Neural cell (in vitro differentiated cells): ENCODE data around the gene ASB1. TPM values are rescaled to one million over a fixed set of nuclear protein-coding genes. Genes with fewer than 3 reads are reported as not detected.

Experiments used
- H2AFZ ChIP-seq: fragments of 200-600, 300-800 bp; sonication (generic), shearing (Covaris generic); 2 replicates; pipeline ENCODE4 v1.6.0; 2014; ENCODE audit warnings: low read depth, mild to moderate bottlenecking, antibody characterized with exemption, low read length, moderate library complexity
- H3F3A ChIP-seq: fragments of 200-600 bp; shearing (Covaris generic); 2 replicates; pipeline ENCODE4 v1.6.1; 2016; ENCODE audit warnings: mild to moderate bottlenecking, moderate library complexity, mixed read lengths, antibody characterized with exemption, low read length; ENCODE audit not compliant: insufficient read depth, poor library complexity, severe bottlenecking
- H3K27ac ChIP-seq: fragments of 200-600, 300-800 bp; sonication (generic), shearing (Covaris generic); 2 replicates; pipeline ENCODE4 v1.5.1; 2014; ENCODE audit warnings: mild to moderate bottlenecking, low read length, moderate library complexity
- H3K27me3 ChIP-seq: fragments of 300-800, 200-600 bp; sonication (generic), shearing (Covaris generic); 2 replicates; pipeline ENCODE4 v1.6.0; 2014; ENCODE audit warnings: mild to moderate bottlenecking, low read depth, low read length, moderate library complexity; ENCODE audit not compliant: insufficient read depth
- H3K36me3 ChIP-seq: fragments of 300-800, 200-600 bp; sonication (generic), shearing (Covaris generic); 2 replicates; pipeline ENCODE4 v1.5.1; 2014; ENCODE audit warnings: mild to moderate bottlenecking, antibody characterized with exemption, low read length, moderate library complexity; ENCODE audit not compliant: insufficient read depth
- H3K4me2 ChIP-seq: fragments of 300-800, 200-600 bp; sonication (generic), shearing (Covaris generic); 2 replicates; pipeline ENCODE4 v1.6.0; 2014; ENCODE audit warnings: mild to moderate bottlenecking, low read length
- H3K4me3 ChIP-seq: fragments of 300-800, 200-600 bp; sonication (generic), shearing (Covaris generic); 2 replicates; pipeline ENCODE4 v1.5.1; 2014; ENCODE audit warnings: mild to moderate bottlenecking, low read length, moderate library complexity
- H3K79me2 ChIP-seq: fragments of 200-600 bp; shearing (Covaris generic); replicated peaks from 2 replicates; pipeline ENCODE4 v1.6.0; 2014; ENCODE audit warnings: mild to moderate bottlenecking, low read length, moderate library complexity; ENCODE audit not compliant: insufficient read depth
- H3K9ac ChIP-seq: fragments of 300-800, 200-600 bp; sonication (generic), shearing (Covaris generic); 2 replicates; pipeline ENCODE4 v1.6.1; 2016; ENCODE audit warnings: mild to moderate bottlenecking, low read length, mixed read lengths
- H3K9me2 ChIP-seq: fragments of 200-600 bp; shearing (Covaris generic); 2 replicates; pipeline ENCODE4 v1.6.1; 2016; ENCODE audit warnings: mild to moderate bottlenecking, low read length, mixed read lengths; ENCODE audit not compliant: insufficient read depth
- H3K9me3 ChIP-seq: fragments of 200-600, 300-800 bp; sonication (generic), shearing (Covaris generic); 2 replicates; pipeline ENCODE4 v1.6.1; 2016; ENCODE audit warnings: mild to moderate bottlenecking, mixed run types, low read length, moderate library complexity, mixed read lengths
- H4K20me1 ChIP-seq: fragments of 200-600 bp; shearing (Covaris generic); 2 replicates; pipeline ENCODE4 v1.6.1; 2016; ENCODE audit warnings: mild to moderate bottlenecking, mixed run types; ENCODE audit not compliant: insufficient read depth
- EP300 ChIP-seq: fragments of 450-650 bp; conservative IDR thresholded peaks from 2 replicates; pipeline ENCODE4 v1.6.1; 2014; ENCODE audit warnings: antibody characterized with exemption, mild to moderate bottlenecking, moderate library complexity; ENCODE audit not compliant: poor library complexity, severe bottlenecking
- EZH2 ChIP-seq: fragments of 200-600, 300-800 bp; shearing (Covaris generic), sonication (generic); IDR thresholded peaks from 2 replicates; pipeline ENCODE4 v1.6.1; 2014; ENCODE audit warnings: antibody characterized with exemption, low read length, borderline replicate concordance, mild to moderate bottlenecking; ENCODE audit not compliant: insufficient read depth, poor library complexity, severe bottlenecking
- MXI1 ChIP-seq: fragments of 450-650 bp; conservative IDR thresholded peaks from 2 replicates; pipeline ENCODE4 v1.6.1; 2014; ENCODE audit warnings: antibody characterized with exemption, mild to moderate bottlenecking; ENCODE audit not compliant: poor library complexity, severe bottlenecking
- POLR2AphosphoS5 ChIP-seq: IDR thresholded peaks from 2 replicates; pipeline ENCODE4 v1.6.1; 2012
- RAD21 ChIP-seq: fragments of 450-650 bp; conservative IDR thresholded peaks from 2 replicates; pipeline ENCODE4 v1.6.1; 2014; ENCODE audit warnings: antibody characterized with exemption, mild to moderate bottlenecking, moderate library complexity
- SMC3 ChIP-seq: fragments of 450-650 bp; conservative IDR thresholded peaks from 2 replicates; pipeline ENCODE4 v1.6.1; 2014; ENCODE audit warnings: antibody characterized with exemption, mild to moderate bottlenecking, moderate library complexity; ENCODE audit not compliant: poor library complexity
- TAF1 ChIP-seq: IDR thresholded peaks from 2 replicates; pipeline ENCODE4 v1.6.1; 2012; ENCODE audit warnings: low read depth
- polyA plus RNA-seq: library from polyadenylated mRNA; depleted of rRNA; stranded (reverse); fragments of >200 nt; gene quantifications from 2 replicates; pipeline ENCODE4 v1.2.3, GENCODE V29; 2014
- TF ChIP-seq, protein P1 (sequence below): fragments of 450-650 bp; IDR thresholded peaks from 2 replicates; pipeline ENCODE4 v1.5.1; 2014; ENCODE audit warnings: antibody characterized with exemption, mild to moderate bottlenecking, moderate library complexity; ENCODE audit not compliant: poor library complexity, severe bottlenecking
- TF ChIP-seq, protein P2 (sequence below): IDR thresholded peaks from 2 replicates; pipeline ENCODE4 v1.6.1; 2012; ENCODE audit warnings: borderline replicate concordance

The ASB1 gene
- polyA plus RNA-seq, 1 donor from 2014 or later: 13.7 TPM

DNA sequence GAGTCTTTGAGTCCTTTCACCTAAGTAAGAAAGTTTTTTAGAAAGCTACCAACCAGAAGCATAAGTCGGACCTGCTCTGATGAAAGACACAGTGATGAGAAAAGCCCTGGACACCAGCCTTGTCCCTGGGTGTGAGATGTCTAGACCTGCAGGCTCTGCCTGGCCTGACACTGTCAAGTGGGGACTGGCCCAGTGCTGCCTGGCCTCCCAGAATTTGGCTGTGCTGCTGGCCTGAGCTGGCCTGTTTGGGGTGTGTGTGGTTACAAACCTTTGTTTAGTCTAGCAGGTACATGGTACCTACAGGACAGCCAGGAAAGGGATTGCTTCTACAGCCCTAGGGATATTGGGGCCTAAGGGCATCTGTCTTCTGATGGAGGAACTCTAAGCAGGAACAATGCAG is 48.3 kb downstream of the ASB1 start:
- no peaks in the 10 kb centered on the region for H3K36me3 ChIP-seq
- no peak overlapping the region for H2AFZ ChIP-seq
- H3K27ac ChIP-seq: no peak overlapping the region
- H4K20me1 ChIP-seq: no peaks in the 10 kb centered on the region
- no peak overlapping the region for H3K4me3 ChIP-seq
- no peaks in the 10 kb centered on the region for H3F3A ChIP-seq
- no peak overlapping the region for H3K4me2 ChIP-seq
- TF ChIP-seq SMC3: no peak
- TF ChIP-seq MXI1: no peak
- TF ChIP-seq, protein P1, sequence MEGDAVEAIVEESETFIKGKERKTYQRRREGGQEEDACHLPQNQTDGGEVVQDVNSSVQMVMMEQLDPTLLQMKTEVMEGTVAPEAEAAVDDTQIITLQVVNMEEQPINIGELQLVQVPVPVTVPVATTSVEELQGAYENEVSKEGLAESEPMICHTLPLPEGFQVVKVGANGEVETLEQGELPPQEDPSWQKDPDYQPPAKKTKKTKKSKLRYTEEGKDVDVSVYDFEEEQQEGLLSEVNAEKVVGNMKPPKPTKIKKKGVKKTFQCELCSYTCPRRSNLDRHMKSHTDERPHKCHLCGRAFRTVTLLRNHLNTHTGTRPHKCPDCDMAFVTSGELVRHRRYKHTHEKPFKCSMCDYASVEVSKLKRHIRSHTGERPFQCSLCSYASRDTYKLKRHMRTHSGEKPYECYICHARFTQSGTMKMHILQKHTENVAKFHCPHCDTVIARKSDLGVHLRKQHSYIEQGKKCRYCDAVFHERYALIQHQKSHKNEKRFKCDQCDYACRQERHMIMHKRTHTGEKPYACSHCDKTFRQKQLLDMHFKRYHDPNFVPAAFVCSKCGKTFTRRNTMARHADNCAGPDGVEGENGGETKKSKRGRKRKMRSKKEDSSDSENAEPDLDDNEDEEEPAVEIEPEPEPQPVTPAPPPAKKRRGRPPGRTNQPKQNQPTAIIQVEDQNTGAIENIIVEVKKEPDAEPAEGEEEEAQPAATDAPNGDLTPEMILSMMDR: no peak
- no peak for TF ChIP-seq EP300
- no peak for TF ChIP-seq RAD21
- no peak for TF ChIP-seq TAF1
- TF ChIP-seq, protein P2, sequence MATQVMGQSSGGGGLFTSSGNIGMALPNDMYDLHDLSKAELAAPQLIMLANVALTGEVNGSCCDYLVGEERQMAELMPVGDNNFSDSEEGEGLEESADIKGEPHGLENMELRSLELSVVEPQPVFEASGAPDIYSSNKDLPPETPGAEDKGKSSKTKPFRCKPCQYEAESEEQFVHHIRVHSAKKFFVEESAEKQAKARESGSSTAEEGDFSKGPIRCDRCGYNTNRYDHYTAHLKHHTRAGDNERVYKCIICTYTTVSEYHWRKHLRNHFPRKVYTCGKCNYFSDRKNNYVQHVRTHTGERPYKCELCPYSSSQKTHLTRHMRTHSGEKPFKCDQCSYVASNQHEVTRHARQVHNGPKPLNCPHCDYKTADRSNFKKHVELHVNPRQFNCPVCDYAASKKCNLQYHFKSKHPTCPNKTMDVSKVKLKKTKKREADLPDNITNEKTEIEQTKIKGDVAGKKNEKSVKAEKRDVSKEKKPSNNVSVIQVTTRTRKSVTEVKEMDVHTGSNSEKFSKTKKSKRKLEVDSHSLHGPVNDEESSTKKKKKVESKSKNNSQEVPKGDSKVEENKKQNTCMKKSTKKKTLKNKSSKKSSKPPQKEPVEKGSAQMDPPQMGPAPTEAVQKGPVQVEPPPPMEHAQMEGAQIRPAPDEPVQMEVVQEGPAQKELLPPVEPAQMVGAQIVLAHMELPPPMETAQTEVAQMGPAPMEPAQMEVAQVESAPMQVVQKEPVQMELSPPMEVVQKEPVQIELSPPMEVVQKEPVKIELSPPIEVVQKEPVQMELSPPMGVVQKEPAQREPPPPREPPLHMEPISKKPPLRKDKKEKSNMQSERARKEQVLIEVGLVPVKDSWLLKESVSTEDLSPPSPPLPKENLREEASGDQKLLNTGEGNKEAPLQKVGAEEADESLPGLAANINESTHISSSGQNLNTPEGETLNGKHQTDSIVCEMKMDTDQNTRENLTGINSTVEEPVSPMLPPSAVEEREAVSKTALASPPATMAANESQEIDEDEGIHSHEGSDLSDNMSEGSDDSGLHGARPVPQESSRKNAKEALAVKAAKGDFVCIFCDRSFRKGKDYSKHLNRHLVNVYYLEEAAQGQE: no peak
- no peak for TF ChIP-seq POLR2AphosphoS5
- no peak for TF ChIP-seq EZH2
- no peak overlapping the region for H3K9ac ChIP-seq
- no peaks in the 10 kb centered on the region for H3K9me2 ChIP-seq
- H3K79me2 ChIP-seq: no peaks in the 10 kb centered on the region
- no peaks in the 10 kb centered on the region for H3K9me3 ChIP-seq
- H3K27me3 ChIP-seq: no peaks in the 10 kb centered on the region

DNA sequence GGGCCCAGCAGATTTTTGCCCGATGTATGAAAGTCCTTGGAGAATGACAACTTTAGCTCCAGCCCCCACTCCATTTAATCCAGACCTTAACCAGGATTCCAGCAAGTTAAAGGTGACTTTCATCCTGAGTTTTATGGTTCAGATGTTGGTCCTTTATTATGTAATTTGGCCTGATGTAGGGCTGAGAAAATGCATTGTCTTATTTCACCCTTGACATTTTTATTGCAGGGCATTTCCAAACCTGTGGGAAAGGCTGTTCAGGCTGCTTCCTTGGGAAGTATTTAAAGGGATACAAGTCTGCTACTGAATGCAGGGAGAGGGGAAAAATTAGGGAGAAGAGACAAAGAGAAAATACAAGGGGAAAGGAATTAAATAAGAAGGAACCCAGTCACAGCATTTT is 48.8 kb downstream of the ASB1 start:
- H3K9me2 ChIP-seq: no peaks in the 10 kb centered on the region
- TF ChIP-seq MXI1 (no peak), POLR2AphosphoS5 (no peak), RAD21 (no peak)
- TF ChIP-seq, protein P2: no peak
- H3K27me3 ChIP-seq: no peaks in the 10 kb centered on the region
- no peak overlapping the region for H2AFZ ChIP-seq
- H4K20me1 ChIP-seq: no peaks in the 10 kb centered on the region
- no peaks in the 10 kb centered on the region for H3K79me2 ChIP-seq
- no peak overlapping the region for H3K9ac ChIP-seq
- no peak overlapping the region for H3K27ac ChIP-seq
- no peaks in the 10 kb centered on the region for H3K9me3 ChIP-seq
- no peaks in the 10 kb centered on the region for H3F3A ChIP-seq
- H3K36me3 ChIP-seq: no peaks in the 10 kb centered on the region
- no peak overlapping the region for H3K4me3 ChIP-seq
- H3K4me2 ChIP-seq: no peak overlapping the region
